Neuronal stem cell (in vitro differentiated cells): Measurements from ENCODE around the gene CHST11.

Experiments
- DNase-seq: peaks from one replicate; pipeline ENCODE4 v3.0.0-alpha.2; 2013; ENCODE audit warnings: low spot score
- H2AFZ ChIP-seq: one replicate; pipeline ENCODE4 v1.6.1; 2013; ENCODE audit warnings: mild to moderate bottlenecking, low read length, inconsistent platforms
- H2AK5ac ChIP-seq: 2 replicates; pipeline ENCODE4 v1.6.1; 2013; ENCODE audit warnings: low read depth, mild to moderate bottlenecking, inconsistent platforms, low read length, moderate library complexity, mixed read lengths
- H2BK120ac ChIP-seq: 2 replicates; pipeline ENCODE4 v1.6.1; 2013; ENCODE audit warnings: low read depth, mild to moderate bottlenecking, inconsistent platforms, low read length, moderate library complexity, mixed read lengths
- H2BK12ac ChIP-seq: one replicate; pipeline ENCODE4 v1.6.1; 2013; ENCODE audit warnings: low read length, inconsistent platforms
- H2BK15ac ChIP-seq: 2 replicates; pipeline ENCODE4 v1.6.1; 2013; ENCODE audit warnings: mild to moderate bottlenecking, low read length, inconsistent platforms, mixed read lengths
- H2BK5ac ChIP-seq: one replicate; pipeline ENCODE4 v1.6.1; 2013; ENCODE audit warnings: inconsistent platforms, mild to moderate bottlenecking, low read length, moderate library complexity
- H3K14ac ChIP-seq: one replicate; pipeline ENCODE4 v1.6.1; 2013; ENCODE audit warnings: low read length, inconsistent platforms
- H3K18ac ChIP-seq: 2 replicates; pipeline ENCODE4 v1.6.1; 2013; ENCODE audit warnings: low read length, inconsistent platforms
- H3K23ac ChIP-seq: 2 replicates; pipeline ENCODE4 v1.6.1; 2013; ENCODE audit warnings: low read depth, mild to moderate bottlenecking, mixed read lengths, low read length, inconsistent platforms; ENCODE audit not compliant: poor library complexity
- H3K27ac ChIP-seq: replicated peaks from 3 replicates; pipeline ENCODE4 v1.5.1; 2013; ENCODE audit warnings: low read length, inconsistent platforms
- H3K27me3 ChIP-seq, 3 experiments: 2 replicates each; pipeline ENCODE4 v1.6.1; 2013; ENCODE audit warnings: low read length in 3 of 3, mild to moderate bottlenecking in 2 of 3, inconsistent platforms in 1 of 3, low read depth in 1 of 3, mixed read lengths in 1 of 3, moderate library complexity in 1 of 3; ENCODE audit not compliant: control insufficient read depth in 3 of 3, insufficient read depth in 3 of 3
- H3K36me3 ChIP-seq, 2 donors: replicated peaks in 1 of 2; 2 replicates each; pipeline ENCODE4 v1.6.1; 2013; ENCODE audit warnings: low read length in 2 of 2; ENCODE audit not compliant: control insufficient read depth in 2 of 2, insufficient read depth in 2 of 2
- H3K4ac ChIP-seq: 2 replicates; pipeline ENCODE4 v1.6.1; 2013; ENCODE audit warnings: inconsistent platforms, mild to moderate bottlenecking, low read length, moderate library complexity
- H3K4me1 ChIP-seq, 2 donors: 1 replicate in 1 of 2; 2 replicates in 1 of 2; pipeline ENCODE4 v1.6.1; 2013; ENCODE audit warnings: low read length in 2 of 2, low read depth in 1 of 2; ENCODE audit not compliant: control insufficient read depth in 2 of 2, insufficient read depth in 1 of 2
- H3K4me2 ChIP-seq: one replicate; pipeline ENCODE4 v1.6.1; 2013; ENCODE audit warnings: mild to moderate bottlenecking, low read length, inconsistent platforms; ENCODE audit not compliant: insufficient read depth, poor library complexity, severe bottlenecking
- H3K4me3 ChIP-seq, 2 donors: 2 replicates each; pipeline ENCODE4 v1.5.1; 2013; ENCODE audit warnings: low read length in 2 of 2, mild to moderate bottlenecking in 2 of 2, inconsistent platforms in 1 of 2, moderate library complexity in 1 of 2
- H3K79me1 ChIP-seq: one replicate; pipeline ENCODE4 v1.6.1; 2013; ENCODE audit warnings: low read depth, mild to moderate bottlenecking, inconsistent platforms, low read length, moderate library complexity
- H3K9ac ChIP-seq: one replicate; pipeline ENCODE4 v1.6.1; 2013; ENCODE audit warnings: mild to moderate bottlenecking, low read depth, low read length, inconsistent platforms; ENCODE audit not compliant: poor library complexity
- H3K9me3 ChIP-seq, 2 donors: replicated peaks in 1 of 2; 2 replicates each; pipeline versions ENCODE3 to v1.6.1; 2013; ENCODE audit warnings: low read length in 2 of 2, mild to moderate bottlenecking in 2 of 2, inconsistent platforms in 1 of 2, low read depth in 1 of 2, mixed read lengths in 1 of 2, moderate library complexity in 1 of 2; ENCODE audit not compliant: control insufficient read depth in 2 of 2, insufficient read depth in 1 of 2
- H4K8ac ChIP-seq: one replicate; pipeline ENCODE4 v1.6.1; 2013; ENCODE audit warnings: low read depth, mild to moderate bottlenecking, inconsistent platforms, low read length, moderate library complexity
- H4K91ac ChIP-seq: one replicate; pipeline ENCODE4 v1.6.1; 2013; ENCODE audit warnings: low read length, low read depth, mild to moderate bottlenecking, inconsistent platforms; ENCODE audit not compliant: poor library complexity
- WGBS, 2 donors: extraction: QIAGEN DNeasy Blood & Tissue Kit; methylation state at CpG; one replicate each; pipeline ENCODE4 v1.1.7; 2013; ENCODE audit warnings: missing lambda C conversion rate in 2 of 2, mixed read lengths in 1 of 2; ENCODE audit not compliant: insufficient read length in 2 of 2, insufficient replicate concordance in 1 of 2; ENCODE audit errors: extremely low coverage in 2 of 2; 5-methylcytosine and 5-hydroxymethylcytosine counted together

Gene CHST11

GRCh38 chr12:104677441-104678089, 220.8 kb downstream of the CHST11 start:
- Histone ChIP-seq H4K8ac (no peak overlapping the region), H3K4ac (no peak overlapping the region), H3K36me3 (no peaks in the 10 kb centered on the region), H3K79me1 (no peaks in the 10 kb centered on the region), H3K27ac (no peak overlapping the region), H2AK5ac (no peak overlapping the region), H3K9me3 (peaks cover 0 to 2% of the 10 kb centered on the region in 2 donors), H3K18ac (no peak overlapping the region), H3K4me3 (peak overlapping the region in 1 of 2 donors; percentile 26), H2BK120ac (no peak overlapping the region), H3K27me3 (no peaks in the 10 kb centered on the region), H3K4me1 (peaks cover 0 to 6% of the 10 kb centered on the region in 2 donors), H4K91ac (no peak overlapping the region), H2BK5ac (no peak overlapping the region), H3K23ac (no peak overlapping the region), H2BK15ac (no peak overlapping the region), H2AFZ (peak overlapping the region; percentile 66), H3K4me2 (no peak overlapping the region), H2BK12ac (no peak overlapping the region), H3K9ac (no peak overlapping the region), H3K14ac (no peak overlapping the region)
- no peak for DNase-seq
- no CpG with 5 or more reads among the region's 5 CpGs for WGBS, 2 donors

- Histone ChIP-seq H3K27me3 (no peaks in the 10 kb centered on the region), H4K8ac (no peak overlapping the region), H3K23ac (no peak overlapping the region), H3K79me1 (no peaks in the 10 kb centered on the region), H2BK5ac (no peak overlapping the region), H2BK12ac (no peak overlapping the region), H4K91ac (no peak overlapping the region), H3K9ac (no peak overlapping the region), H3K4me2 (no peak overlapping the region), H3K18ac (no peak overlapping the region), H3K4me1 (peaks cover 0 to 6% of the 10 kb centered on the region in 2 donors), H3K36me3 (no peaks in the 10 kb centered on the region), H3K27ac (no peak overlapping the region), H3K14ac (no peak overlapping the region), H3K4ac (no peak overlapping the region), H3K4me3 (no peak overlapping the region), H3K9me3 (peaks cover 0 to 2% of the 10 kb centered on the region in 2 donors), H2AFZ (no peak overlapping the region), H2AK5ac (no peak overlapping the region), H2BK120ac (no peak overlapping the region), H2BK15ac (no peak overlapping the region)
- WGBS, 2 donors, result no CpG with 5 or more reads among the region's 3 CpGs
- DNase-seq, result no peak
These were observed 223.3 kb downstream of the CHST11 start for GRCh38 chr12:104680070-104680469.

- H2AFZ ChIP-seq, result no peak overlapping the region
- no peak overlapping the region for H3K4me3 ChIP-seq
- H2BK12ac ChIP-seq, result no peak overlapping the region
- H2AK5ac ChIP-seq, result no peak overlapping the region
- no peak overlapping the region for H2BK120ac ChIP-seq
- H3K4me2 ChIP-seq, result no peak overlapping the region
- H3K23ac ChIP-seq, result no peak overlapping the region
- H3K79me1 ChIP-seq, result no peaks in the 10 kb centered on the region
- H2BK5ac ChIP-seq, result no peak overlapping the region
- no peak for DNase-seq
- H4K91ac ChIP-seq, result no peak overlapping the region
- H3K36me3 ChIP-seq, result no peaks in the 10 kb centered on the region
- no peak overlapping the region for H3K9ac ChIP-seq
- H3K14ac ChIP-seq, result no peak overlapping the region
- WGBS, 2 donors, result no CpG with 5 or more reads among the region's 5 CpGs
- no peak overlapping the region for H3K4ac ChIP-seq
- no peaks in the 10 kb centered on the region for H3K27me3 ChIP-seq
- no peak overlapping the region for H3K18ac ChIP-seq
- H3K4me1 ChIP-seq, result peaks cover 0 to 6% of the 10 kb centered on the region in 2 donors
- no peak overlapping the region for H3K27ac ChIP-seq
- peaks cover 0 to 2% of the 10 kb centered on the region in 2 donors for H3K9me3 ChIP-seq
- H2BK15ac ChIP-seq, result no peak overlapping the region
- H4K8ac ChIP-seq, result no peak overlapping the region
These were observed 223.7 kb downstream of the CHST11 start for GRCh38 chr12:104680491-104680890.

GRCh38 chr12:104681012-104681690, 224.4 kb downstream of the CHST11 start:
- Histone ChIP-seq H3K27me3 (no peaks in the 10 kb centered on the region), H2AFZ (no peak overlapping the region), H2BK12ac (no peak overlapping the region), H4K8ac (no peak overlapping the region), H3K4me1 (peaks cover 0 to 6% of the 10 kb centered on the region in 2 donors), H3K4me2 (no peak overlapping the region), H4K91ac (no peak overlapping the region), H3K9ac (no peak overlapping the region), H3K27ac (no peak overlapping the region), H2BK15ac (no peak overlapping the region), H3K79me1 (no peaks in the 10 kb centered on the region), H2BK5ac (no peak overlapping the region), H3K14ac (no peak overlapping the region), H3K4me3 (no peak overlapping the region), H3K18ac (no peak overlapping the region), H3K36me3 (no peaks in the 10 kb centered on the region), H2AK5ac (no peak overlapping the region), H3K4ac (no peak overlapping the region), H2BK120ac (no peak overlapping the region), H3K23ac (no peak overlapping the region), H3K9me3 (no peaks in the 10 kb centered on the region)
- no peak for DNase-seq
- no CpG with 5 or more reads among the region's 3 CpGs for WGBS, 2 donors
